Psoas muscle (tissue), 8 donors: ENCODE results near the gene OR5AR1. TPM values are rescaled to one million over a fixed set of nuclear protein-coding genes. Genes with fewer than 3 reads are reported as not detected.

Source experiments
- ATAC-seq, 4 donors: fragments of 200-7000 bp; cut with Tn5 transposase; one replicate each; pipeline ENCODE4 v1.9.1; 2020; ENCODE audit warnings: moderate library complexity in 3 of 4, mild to moderate bottlenecking in 2 of 4
- DNase-seq, 2 donors: peaks; one replicate each; pipeline ENCODE4 v3.0.0-alpha.2; 2020
- H3K27ac ChIP-seq: fragments of 200-600 bp; one replicate; pipeline ENCODE4 v1.8.0; 2022
- H3K27me3 ChIP-seq, 3 donors: fragments of 200-600 bp in 1 of 3; one replicate each; pipeline versions ENCODE4 v1.6.1 to v1.8.0; 2013 to 2022; ENCODE audit warnings: low read length in 2 of 3, mild to moderate bottlenecking in 2 of 3, moderate library complexity in 1 of 3; ENCODE audit not compliant: insufficient read depth in 3 of 3
- H3K36me3 ChIP-seq, 2 donors: fragments of 200-600 bp in 1 of 2; one replicate each; pipeline versions ENCODE4 v1.6.1 to v1.8.0; 2013 to 2022; ENCODE audit warnings: low read depth in 1 of 2, mild to moderate bottlenecking in 1 of 2, moderate library complexity in 1 of 2; ENCODE audit not compliant: insufficient read depth in 1 of 2
- H3K4me1 ChIP-seq: fragments of 200-600 bp; one replicate; pipeline ENCODE4 v1.8.0; 2022
- H3K4me3 ChIP-seq: fragments of 200-600 bp; one replicate; pipeline ENCODE4 v1.8.0; 2022; ENCODE audit warnings: mild to moderate bottlenecking
- H3K9me3 ChIP-seq: fragments of 200-600 bp; one replicate; pipeline ENCODE4 v1.8.0; 2022
- WGBS, 3 donors: extraction: QIAGEN DNeasy Blood & Tissue Kit; methylation state at CpG; one replicate each; pipeline versions ENCODE4 v1.1.6 to v1.1.7; 2013; 5-methylcytosine and 5-hydroxymethylcytosine counted together
- intact Hi-C, 2 donors: fragments of 100-400 bp; cut with DNase I; formaldehyde crosslinking; loops; one replicate each; pipeline versions ENCODE4 v1.11.0 to v1.14.2; 2022
- long read RNA-seq, 2 donors: library from polyadenylated mRNA; unstranded; transcript quantifications; one replicate each; pipeline ENCODE4 v2.0.0, GENCODE V29; 2021
- polyA plus RNA-seq, 3 donors: library from polyadenylated mRNA; stranded (reverse); fragments of 200-250 nt; gene quantifications; one replicate each; pipeline ENCODE4 v1.2.3, GENCODE V29; 2013
- total RNA-seq, 4 donors: library from RNA; stranded (reverse); fragmentation: NEBNext Ultra II Directional in 2 of 4; extraction: Animal tissue kit (Norgen Biotek cat#: 25700) in 2 of 4; gene quantifications; one replicate each; pipeline versions ENCODE4 v1.2.1 to v1.2.4, GENCODE V29; 2021 to 2023
- TF ChIP-seq, protein P1 (sequence below): fragments of 200-600 bp; IDR thresholded peaks from one replicate; pipeline ENCODE4 v1.8.0; 2022; ENCODE audit warnings: antibody characterized with exemption
- donor health status: healthy with polysubstance abuse.
- donor health status: DM: no; HTN: no; CAD: no; lungs with moderate emphysema.
- donor health status: Bipolar disorder and iron deficiency.
- donor health status: healthy.
- donor health status: DM: yes; HTN: yes; CAD: no.
- donor health status: DM: no; HTN: no; CAD: no.
- donor health status: DM: no; HTN: no; CAD: no.
- donor health status: DM: yes; HTN: yes; CAD: no.

OR5AR1 gene
- not detected for total RNA-seq
- not detected for polyA plus RNA-seq
- long read RNA-seq, donor 1: 0 reads
- long read RNA-seq, donor 2: 0 reads

- TF ChIP-seq, protein P1, sequence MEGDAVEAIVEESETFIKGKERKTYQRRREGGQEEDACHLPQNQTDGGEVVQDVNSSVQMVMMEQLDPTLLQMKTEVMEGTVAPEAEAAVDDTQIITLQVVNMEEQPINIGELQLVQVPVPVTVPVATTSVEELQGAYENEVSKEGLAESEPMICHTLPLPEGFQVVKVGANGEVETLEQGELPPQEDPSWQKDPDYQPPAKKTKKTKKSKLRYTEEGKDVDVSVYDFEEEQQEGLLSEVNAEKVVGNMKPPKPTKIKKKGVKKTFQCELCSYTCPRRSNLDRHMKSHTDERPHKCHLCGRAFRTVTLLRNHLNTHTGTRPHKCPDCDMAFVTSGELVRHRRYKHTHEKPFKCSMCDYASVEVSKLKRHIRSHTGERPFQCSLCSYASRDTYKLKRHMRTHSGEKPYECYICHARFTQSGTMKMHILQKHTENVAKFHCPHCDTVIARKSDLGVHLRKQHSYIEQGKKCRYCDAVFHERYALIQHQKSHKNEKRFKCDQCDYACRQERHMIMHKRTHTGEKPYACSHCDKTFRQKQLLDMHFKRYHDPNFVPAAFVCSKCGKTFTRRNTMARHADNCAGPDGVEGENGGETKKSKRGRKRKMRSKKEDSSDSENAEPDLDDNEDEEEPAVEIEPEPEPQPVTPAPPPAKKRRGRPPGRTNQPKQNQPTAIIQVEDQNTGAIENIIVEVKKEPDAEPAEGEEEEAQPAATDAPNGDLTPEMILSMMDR: no peak
- Histone ChIP-seq H3K4me3 (no peak within 1 kb of the TSS), H3K9me3 (no peaks in the 10 kb centered on the region), H3K4me1 (no peaks in the 10 kb centered on the region), H3K27ac (no peak within 1 kb of the TSS), H3K36me3 (no peaks in the 10 kb centered on the region), H3K27me3 (no peaks in the 10 kb centered on the region)
- 70 to 78% (median 74%) methylated on average over 2 of the region's 2 CpGs for WGBS, 3 donors
- ATAC-seq: no peak
- DNase-seq: no peak
- intact Hi-C loops: no loop called here
Measured at GRCh38 chr11:56663386-56663785, at the start of gene OR5AR1. Gene OR5AR1, plus strand, starts transcription at chr11:56663686. Its CDS starts 0 bp downstream, at chr11:56663686.

- intact Hi-C loops: no loop called here
- Histone ChIP-seq H3K27ac (no peak overlapping the region), H3K4me3 (no peak overlapping the region), H3K36me3 (no peaks in the 10 kb centered on the region), H3K9me3 (no peaks in the 10 kb centered on the region), H3K27me3 (peaks cover 0 to 3% (median 0%) of the 10 kb centered on the region in 3 donors), H3K4me1 (no peaks in the 10 kb centered on the region)
- TF ChIP-seq, protein P1: peak; percentile 31
- DNase-seq: no peak
- 3 to 6% (median 4%) methylated on average over 3 of the region's 3 CpGs for WGBS, 3 donors
- no peak for ATAC-seq
Measured at GRCh38 chr11:56624661-56625110, 38.8 kb upstream of the OR5AR1 start.

DNA sequence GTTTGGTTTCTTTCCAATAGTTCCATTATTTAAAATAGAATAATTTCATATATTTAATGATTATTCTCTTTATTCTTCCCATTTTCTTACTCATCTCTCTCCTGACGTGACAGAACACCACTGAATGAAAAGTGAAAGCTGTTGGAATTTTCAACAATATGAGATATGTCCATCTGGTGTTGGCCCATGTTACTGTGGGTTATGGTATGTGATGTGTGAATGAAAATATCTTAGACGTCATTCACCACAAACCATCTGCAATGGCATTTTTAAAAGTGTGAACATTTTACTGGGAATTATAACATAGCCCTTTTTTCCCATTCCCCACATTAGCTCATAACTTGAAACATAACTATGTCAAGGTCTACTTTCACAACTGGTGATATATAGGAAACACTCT, 37.5 kb upstream of the OR5AR1 start:
- ATAC-seq (no peak), DNase-seq (no peak)
- Histone ChIP-seq H3K27ac (no peak overlapping the region), H3K4me3 (no peak overlapping the region), H3K4me1 (no peaks in the 10 kb centered on the region), H3K27me3 (no peaks in the 10 kb centered on the region), H3K9me3 (no peaks in the 10 kb centered on the region), H3K36me3 (no peaks in the 10 kb centered on the region)
- TF ChIP-seq, protein P1: no peak
- WGBS, 3 donors: 25 to 45% (median 32%) methylated on average over 2 of the region's 2 CpGs
- intact Hi-C loops: no loop called here

DNA sequence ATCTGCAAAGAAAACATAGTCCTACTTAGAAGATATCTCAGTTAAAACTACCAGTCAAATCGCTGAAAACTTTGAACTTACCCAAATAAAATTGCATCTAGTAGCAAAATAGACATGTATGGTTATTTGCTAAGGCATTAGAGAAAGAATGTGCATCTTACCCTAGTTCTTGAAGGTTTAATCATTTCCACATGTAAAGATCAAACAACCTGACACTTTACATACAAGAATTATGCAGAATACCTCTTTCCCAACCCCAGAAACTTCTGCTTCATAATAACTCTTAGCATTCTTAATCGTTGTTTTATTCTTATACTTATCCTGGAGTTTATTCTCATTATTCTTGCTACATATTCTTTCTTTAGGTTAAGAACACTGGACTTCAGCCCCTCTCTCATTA, 31.2 kb upstream of the OR5AR1 start:
- H3K36me3 ChIP-seq: no peaks in the 10 kb centered on the region
- no peak for DNase-seq

More for the DNA sequence above, 31.2 kb upstream of the OR5AR1 start:
- Histone ChIP-seq H3K27ac (no peak overlapping the region), H3K9me3 (no peaks in the 10 kb centered on the region), H3K27me3 (no peaks in the 10 kb centered on the region), H3K4me1 (no peaks in the 10 kb centered on the region), H3K4me3 (no peak overlapping the region)
- no peak for ATAC-seq
- WGBS, 3 donors: 66 to 77% (median 68%) methylated on average over 2 of the region's 2 CpGs
- TF ChIP-seq, protein P1: no peak
- intact Hi-C loops: no loop called here
